DOHH2 (cell line): Measurements from ENCODE around the gene TESK2.
"Not testable (repeated sequence)": the region's sequence is repeated elsewhere in the genome, so short reads cannot be mapped to it uniquely, and the experiment has no call there.

ENCODE experiments used
- H3F3A ChIP-seq: fragments of 200-600 bp; sonication (generic), shearing (Covaris generic); 2 replicates; pipeline ENCODE4 v1.6.0; 2016; ENCODE audit warnings: antibody characterized with exemption, mild to moderate bottlenecking; ENCODE audit not compliant: control insufficient read depth, insufficient read depth
- H3K27ac ChIP-seq: fragments of 200-600 bp; sonication (generic); 2 replicates; pipeline ENCODE4 v1.5.1; 2014; ENCODE audit warnings: low read depth, mild to moderate bottlenecking, low read length, moderate library complexity
- H3K27me3 ChIP-seq: fragments of 200-600 bp; sonication (generic); 2 replicates; pipeline ENCODE4 v1.6.1; 2014; ENCODE audit warnings: mild to moderate bottlenecking, low read length, mixed read lengths; ENCODE audit not compliant: control insufficient read depth
- H3K36me3 ChIP-seq: fragments of 200-600 bp; sonication (generic); 2 replicates; pipeline ENCODE4 v1.6.1; 2014; ENCODE audit warnings: mild to moderate bottlenecking, low read length, moderate library complexity, mixed read lengths; ENCODE audit not compliant: control insufficient read depth
- H3K4me1 ChIP-seq: fragments of 200-600 bp; sonication (generic); 2 replicates; pipeline ENCODE4 v1.6.1; 2014; ENCODE audit warnings: mild to moderate bottlenecking, low read length, mixed read lengths; ENCODE audit not compliant: control insufficient read depth
- H3K4me2 ChIP-seq: fragments of 200-600 bp; sonication (generic); 2 replicates; pipeline ENCODE4 v1.6.0; 2014; ENCODE audit warnings: mild to moderate bottlenecking, low read length, moderate library complexity
- H3K4me3 ChIP-seq: fragments of 200-600 bp; sonication (generic); 2 replicates; pipeline ENCODE4 v1.5.1; 2014; ENCODE audit warnings: mild to moderate bottlenecking, low read length, mixed read lengths
- H3K79me2 ChIP-seq: fragments of 200-600 bp; sonication (generic); 2 replicates; pipeline ENCODE4 v1.6.1; 2014; ENCODE audit warnings: mild to moderate bottlenecking, low read length, mixed read lengths; ENCODE audit not compliant: control insufficient read depth
- H3K9me2 ChIP-seq: fragments of 200-600 bp; sonication (generic); replicated peaks from 2 replicates; pipeline ENCODE4 v1.6.1; 2014; ENCODE audit warnings: mild to moderate bottlenecking, low read length, mixed read lengths; ENCODE audit not compliant: control insufficient read depth
- H3K9me3 ChIP-seq: fragments of 200-600 bp; sonication (generic); 2 replicates; pipeline ENCODE4 v1.6.1; 2014; ENCODE audit warnings: antibody characterized with exemption, low read length, mixed read lengths; ENCODE audit not compliant: control insufficient read depth, insufficient read depth
- H4K20me1 ChIP-seq: fragments of 200-600 bp; sonication (generic); 2 replicates; pipeline ENCODE4 v1.6.0; 2014; ENCODE audit warnings: low read depth, mild to moderate bottlenecking, antibody characterized with exemption, low read length, moderate library complexity; ENCODE audit not compliant: control insufficient read depth, insufficient read depth
- CTCF ChIP-seq: fragments of 200-600 bp; sonication (generic); IDR thresholded peaks from one replicate; pipeline ENCODE4 v1.5.1; 2014; ENCODE audit warnings: antibody characterized with exemption, mild to moderate bottlenecking, low read depth, low read length; ENCODE audit not compliant: poor library complexity, severe bottlenecking
- EZH2phosphoT487 ChIP-seq: fragments of 200-600 bp; sonication (generic); IDR thresholded peaks from 2 replicates; pipeline ENCODE4 v1.6.1; 2017; ENCODE audit warnings: borderline replicate concordance, mild to moderate bottlenecking, antibody characterized with exemption, low read length, moderate library complexity, mixed read lengths

The TESK2 gene

DNA sequence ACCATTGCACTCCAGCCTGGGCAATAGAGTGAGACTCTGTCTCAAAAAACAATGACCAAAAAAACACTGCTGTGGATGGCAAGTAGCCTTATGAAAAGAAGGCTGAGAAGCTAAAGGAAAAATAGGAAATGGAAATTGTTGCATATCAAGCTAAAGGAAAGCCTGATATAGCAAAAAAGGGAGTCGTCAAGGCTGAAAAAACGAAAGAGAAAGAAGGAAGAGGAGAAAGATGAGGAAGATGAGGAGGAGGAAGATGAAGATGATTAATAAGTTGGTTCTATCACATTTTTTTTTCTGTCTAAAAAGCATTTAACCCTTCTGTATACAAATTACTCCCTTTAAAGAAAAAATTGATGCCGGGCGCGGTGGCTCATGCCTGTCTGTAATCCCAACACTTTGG is 40.9 kb upstream of the TESK2 start:
- TF ChIP-seq CTCF = no peak
- TF ChIP-seq EZH2phosphoT487 = no peak
- no peak overlapping the region for H3K27ac ChIP-seq
- no peaks in the 10 kb centered on the region for H3K9me2 ChIP-seq
- H3K4me2 ChIP-seq = no peak overlapping the region
- no peaks in the 10 kb centered on the region for H3F3A ChIP-seq
- H3K27me3 ChIP-seq = peaks cover 5% of the 10 kb centered on the region; the same call in 1 of the 2 replicates
- no peaks in the 10 kb centered on the region for H3K36me3 ChIP-seq
- H3K4me1 ChIP-seq = no peaks in the 10 kb centered on the region
- H4K20me1 ChIP-seq = no peaks in the 10 kb centered on the region
- no peaks in the 10 kb centered on the region for H3K79me2 ChIP-seq
- no peaks in the 10 kb centered on the region for H3K9me3 ChIP-seq
- no peak overlapping the region for H3K4me3 ChIP-seq

- Histone ChIP-seq H3K27ac (no peak overlapping the region), H3F3A (0 out of 2 replicates have a peak, but pooled peaks cover 4% of the 10 kb centered on the region), H3K4me1 (no peaks in the 10 kb centered on the region), H3K4me3 (no peak overlapping the region), H3K9me3 (no peaks in the 10 kb centered on the region), H3K36me3 (no peaks in the 10 kb centered on the region), H4K20me1 (no peaks in the 10 kb centered on the region), H3K4me2 (no peak overlapping the region), H3K9me2 (no peaks in the 10 kb centered on the region), H3K27me3 (peaks cover under 1% of the 10 kb centered on the region; the same call in 1 of the 2 replicates), H3K79me2 (no peaks in the 10 kb centered on the region)
- TF ChIP-seq EZH2phosphoT487 (no peak), CTCF (no peak)
These were observed 39.7 kb upstream of the TESK2 start for GRCh38 chr1:45530632-45531135.

GRCh38 chr1:45526135-45526644 is 35.2 kb upstream of the TESK2 start:
- Histone ChIP-seq H3K4me2 (no peak overlapping the region), H4K20me1 (no peaks in the 10 kb centered on the region), H3K4me3 (no peak overlapping the region), H3K27me3 (no peaks in the 10 kb centered on the region; the same call in 1 of the 2 replicates), H3K79me2 (peaks cover 9% of the 10 kb centered on the region), H3F3A (0 out of 2 replicates have a peak, but pooled peaks cover 4% of the 10 kb centered on the region), H3K9me3 (no peaks in the 10 kb centered on the region), H3K4me1 (peaks cover 25% of the 10 kb centered on the region), H3K36me3 (peaks cover 4% of the 10 kb centered on the region), H3K27ac (no peak overlapping the region), H3K9me2 (no peaks in the 10 kb centered on the region)
- TF ChIP-seq EZH2phosphoT487 = no peak
- no peak for TF ChIP-seq CTCF

GRCh38 chr1:45523975-45524374 is 33.0 kb upstream of the TESK2 start:
- not testable (repeated sequence) for H4K20me1 ChIP-seq, H3K27ac ChIP-seq, H3K4me3 ChIP-seq, H3F3A ChIP-seq, H3K4me2 ChIP-seq, H3K9me2 ChIP-seq, H3K9me3 ChIP-seq, H3K27me3 ChIP-seq
- H3K79me2 ChIP-seq = peaks cover 31% of the 10 kb centered on the region
- peaks cover 21% of the 10 kb centered on the region for H3K36me3 ChIP-seq
- H3K4me1 ChIP-seq = peaks cover 38% of the 10 kb centered on the region

GRCh38 chr1:45523516-45523915 is 32.6 kb upstream of the TESK2 start:
- H3K27me3 ChIP-seq, H3F3A ChIP-seq, H3K27ac ChIP-seq, H3K9me3 ChIP-seq, H3K4me2 ChIP-seq, H3K4me3 ChIP-seq, H4K20me1 ChIP-seq, H3K9me2 ChIP-seq: not testable (repeated sequence)
- Histone ChIP-seq H3K79me2 (peaks cover 36% of the 10 kb centered on the region), H3K4me1 (peaks cover 42% of the 10 kb centered on the region), H3K36me3 (peaks cover 26% of the 10 kb centered on the region)
